Measurements from ENCODE around the gene SLF2.

Gene SLF2

DNA sequence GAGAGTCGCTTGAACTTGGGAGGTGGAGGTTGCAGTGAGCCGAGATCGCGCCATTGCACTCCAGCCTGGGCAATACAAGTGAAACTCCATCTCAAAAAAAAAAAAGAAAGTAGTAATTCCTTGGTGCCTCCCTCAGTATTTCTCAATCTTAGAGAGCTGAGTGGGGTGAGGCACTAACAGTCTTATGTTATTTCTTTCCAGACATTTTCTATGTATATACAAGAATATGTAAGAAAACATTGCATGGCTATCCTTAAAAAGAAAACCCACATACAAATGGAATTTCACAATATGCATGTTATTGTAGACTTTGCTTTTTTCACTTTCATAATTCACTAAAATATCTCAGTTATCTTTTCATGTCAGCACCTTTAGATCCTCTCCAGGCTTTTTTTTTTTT is 13.6 kb upstream of the SLF2 start:
- no peak overlapping the region for H3K27ac ChIP-seq (ENCODE audit: low read depth, low read length)
- no peaks in the 10 kb centered on the region for H3K9me3 ChIP-seq (ENCODE audit: control insufficient read depth in 1 of 2, low read length in 2 of 2)
- H3K9ac ChIP-seq (ENCODE audit: low read depth in 1 of 2, low read length in 2 of 2) = no peak overlapping the region
- no peak overlapping the region for H3K4me3 ChIP-seq (ENCODE audit: low read depth in 1 of 2, low read length in 2 of 2)
- H3K36me3 ChIP-seq (ENCODE audit: control insufficient read depth in 1 of 2, insufficient read depth in 2 of 2, low read length in 2 of 2) = no peaks in the 10 kb centered on the region
- H3K4me1 ChIP-seq (ENCODE audit: control insufficient read depth in 1 of 2, insufficient read depth in 2 of 2, low read length in 2 of 2) = peaks cover 4 to 9% of the 10 kb centered on the region in 2 donors
- peaks cover 0 to 7% of the 10 kb centered on the region in 2 donors for H3K27me3 ChIP-seq (ENCODE audit: control insufficient read depth in 1 of 2, insufficient read depth in 2 of 2, low read length in 2 of 2)

DNA sequence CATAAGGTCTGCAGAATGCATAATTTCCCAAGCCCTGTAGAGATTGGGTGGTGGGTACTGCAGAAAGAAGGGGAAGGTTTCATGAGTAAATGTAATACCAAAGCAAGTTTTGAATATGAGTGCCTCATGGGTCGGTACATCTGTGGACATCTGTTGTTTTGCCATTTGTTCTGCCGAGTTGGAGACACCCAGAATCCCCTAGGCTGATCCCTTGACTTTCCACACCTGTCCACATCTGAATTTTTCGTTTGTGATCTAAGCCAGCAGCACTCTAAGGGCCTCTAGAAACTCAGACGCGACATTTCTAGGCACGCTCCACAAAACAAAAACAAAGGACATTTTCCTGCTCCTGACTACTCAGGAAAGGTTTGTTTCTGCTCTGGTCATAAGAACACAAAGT is 11.7 kb upstream of the SLF2 start:
- no peaks in the 10 kb centered on the region for H3K36me3 ChIP-seq (ENCODE audit: control insufficient read depth in 1 of 2, insufficient read depth in 2 of 2, low read length in 2 of 2)
- no peak overlapping the region for H3K4me3 ChIP-seq (ENCODE audit: low read depth in 1 of 2, low read length in 2 of 2)
- no peaks in the 10 kb centered on the region for H3K4me1 ChIP-seq (ENCODE audit: control insufficient read depth in 1 of 2, insufficient read depth in 2 of 2, low read length in 2 of 2)
- H3K9ac ChIP-seq (ENCODE audit: low read depth in 1 of 2, low read length in 2 of 2) = no peak overlapping the region
- H3K27ac ChIP-seq (ENCODE audit: low read depth, low read length) = no peak overlapping the region
- peaks cover 0 to 7% of the 10 kb centered on the region in 2 donors for H3K27me3 ChIP-seq (ENCODE audit: control insufficient read depth in 1 of 2, insufficient read depth in 2 of 2, low read length in 2 of 2)
- H3K9me3 ChIP-seq (ENCODE audit: control insufficient read depth in 1 of 2, low read length in 2 of 2) = no peaks in the 10 kb centered on the region

DNA sequence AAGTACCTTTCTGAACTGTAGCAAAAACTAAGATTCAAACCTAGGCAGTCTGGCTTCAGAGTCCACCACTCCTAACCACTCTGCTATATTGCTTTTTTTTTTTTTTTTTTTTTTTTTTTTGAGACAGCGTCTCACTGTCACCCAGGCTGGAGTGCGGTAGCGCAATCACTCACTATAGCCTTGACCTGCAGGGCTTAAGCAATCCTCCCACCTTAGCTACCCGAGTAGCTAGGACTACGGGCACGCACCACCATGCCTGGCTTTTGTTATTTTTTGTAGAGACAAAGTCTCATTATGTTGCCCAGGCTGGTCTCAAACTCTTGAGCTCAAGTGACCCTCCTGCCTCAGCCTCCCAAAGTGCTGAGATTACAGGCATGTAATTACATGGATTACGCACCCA is 10.1 kb upstream of the SLF2 start:
- H3K27ac ChIP-seq (ENCODE audit: low read depth, low read length) = no peak overlapping the region
- peaks cover 0 to 3% of the 10 kb centered on the region in 2 donors for H3K4me1 ChIP-seq (ENCODE audit: control insufficient read depth in 1 of 2, insufficient read depth in 2 of 2, low read length in 2 of 2)
- H3K27me3 ChIP-seq (ENCODE audit: control insufficient read depth in 1 of 2, insufficient read depth in 2 of 2, low read length in 2 of 2) = peaks cover 0 to 7% of the 10 kb centered on the region in 2 donors
- H3K4me3 ChIP-seq (ENCODE audit: low read depth in 1 of 2, low read length in 2 of 2) = no peak overlapping the region
- no peak overlapping the region for H3K9ac ChIP-seq (ENCODE audit: low read depth in 1 of 2, low read length in 2 of 2)
- no peaks in the 10 kb centered on the region for H3K36me3 ChIP-seq (ENCODE audit: control insufficient read depth in 1 of 2, insufficient read depth in 2 of 2, low read length in 2 of 2)
- no peaks in the 10 kb centered on the region for H3K9me3 ChIP-seq (ENCODE audit: control insufficient read depth in 1 of 2, low read length in 2 of 2)

DNA sequence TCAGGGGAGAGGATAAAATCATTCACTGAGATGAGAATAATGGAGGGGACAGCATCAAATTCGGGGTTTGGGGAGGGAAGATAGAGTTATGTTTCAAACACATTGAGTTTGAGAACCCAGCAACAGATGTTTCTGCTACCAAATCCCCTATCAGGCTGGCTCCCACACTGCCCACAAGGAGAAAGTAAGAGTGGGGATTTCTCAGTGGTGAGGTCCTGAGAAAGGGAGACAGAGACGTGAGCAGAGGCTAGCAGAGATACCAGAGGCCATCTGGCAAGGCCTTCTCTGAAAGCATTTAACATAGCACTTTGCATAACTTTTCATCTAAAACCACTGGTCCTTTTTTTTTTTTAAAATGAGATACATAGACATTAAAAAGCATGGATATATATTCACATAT is 7.8 kb upstream of the SLF2 start:
- Histone ChIP-seq H3K36me3 (ENCODE audit: control insufficient read depth in 1 of 2, insufficient read depth in 2 of 2, low read length in 2 of 2) (no peaks in the 10 kb centered on the region), H3K9me3 (ENCODE audit: control insufficient read depth in 1 of 2, low read length in 2 of 2) (no peaks in the 10 kb centered on the region), H3K27ac (ENCODE audit: low read depth, low read length) (no peak overlapping the region), H3K27me3 (ENCODE audit: control insufficient read depth in 1 of 2, insufficient read depth in 2 of 2, low read length in 2 of 2) (peaks cover 0 to 7% of the 10 kb centered on the region in 2 donors), H3K4me1 (ENCODE audit: control insufficient read depth in 1 of 2, insufficient read depth in 2 of 2, low read length in 2 of 2) (peaks cover 0 to 3% of the 10 kb centered on the region in 2 donors), H3K4me3 (ENCODE audit: low read depth in 1 of 2, low read length in 2 of 2) (no peak overlapping the region), H3K9ac (ENCODE audit: low read depth in 1 of 2, low read length in 2 of 2) (no peak overlapping the region)

DNA sequence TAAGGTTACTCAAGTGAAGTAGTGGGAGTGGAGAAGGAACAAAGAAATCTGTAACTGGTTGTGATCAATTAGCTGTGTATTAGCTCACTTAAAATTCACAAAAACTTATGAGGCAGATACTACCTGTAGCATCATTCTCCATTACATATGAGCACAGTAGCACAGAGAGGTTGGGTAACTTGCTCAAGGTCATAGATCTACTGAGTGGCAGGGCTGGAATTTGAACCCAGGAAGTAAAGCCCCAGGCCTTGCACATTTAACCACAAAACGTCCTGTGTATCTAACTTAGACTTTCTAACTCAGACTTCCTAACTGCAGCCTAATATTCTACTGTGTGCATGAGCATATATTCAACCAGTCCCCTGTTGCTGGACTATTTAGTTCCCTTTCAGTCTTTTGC is 5.6 kb upstream of the SLF2 start:
- Histone ChIP-seq H3K36me3 (ENCODE audit: control insufficient read depth in 1 of 2, insufficient read depth in 2 of 2, low read length in 2 of 2) (no peaks in the 10 kb centered on the region), H3K9ac (ENCODE audit: low read depth in 1 of 2, low read length in 2 of 2) (no peak overlapping the region), H3K4me3 (ENCODE audit: low read depth in 1 of 2, low read length in 2 of 2) (no peak overlapping the region), H3K9me3 (ENCODE audit: control insufficient read depth in 1 of 2, low read length in 2 of 2) (no peaks in the 10 kb centered on the region), H3K27me3 (ENCODE audit: control insufficient read depth in 1 of 2, insufficient read depth in 2 of 2, low read length in 2 of 2) (no peaks in the 10 kb centered on the region), H3K4me1 (ENCODE audit: control insufficient read depth in 1 of 2, insufficient read depth in 2 of 2, low read length in 2 of 2) (peaks cover 6 to 8% of the 10 kb centered on the region in 2 donors), H3K27ac (ENCODE audit: low read depth, low read length) (no peak overlapping the region)

DNA sequence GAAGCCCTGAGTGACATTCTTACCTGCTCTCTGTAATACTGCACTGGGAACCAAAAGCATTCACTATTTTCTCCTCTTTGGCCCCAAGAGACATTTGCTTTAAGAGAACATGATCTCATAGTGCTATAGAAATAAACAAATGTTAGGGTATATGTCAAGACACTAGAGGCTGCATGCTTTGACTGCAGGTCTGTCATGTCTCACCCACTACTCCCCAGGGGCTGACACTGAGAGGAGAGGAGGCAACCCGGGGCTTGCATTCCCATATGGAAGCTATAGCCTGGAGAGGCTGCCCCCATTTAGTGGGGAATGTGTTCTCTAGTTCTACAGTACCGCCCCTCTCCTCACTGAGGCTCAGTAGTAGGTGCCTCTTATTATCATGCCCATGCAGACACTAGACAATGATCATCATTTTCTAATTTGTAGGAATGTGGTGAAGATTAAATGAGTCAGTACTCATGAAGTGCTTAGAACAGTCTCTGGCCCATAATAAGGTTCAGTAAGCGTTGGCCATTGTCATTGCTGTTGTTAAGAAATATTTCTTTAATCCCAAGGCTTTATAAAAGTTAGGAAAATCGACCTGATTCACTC is 4.9 kb upstream of the SLF2 start:
- no peaks in the 10 kb centered on the region for H3K36me3 ChIP-seq (ENCODE audit: control insufficient read depth in 1 of 2, insufficient read depth in 2 of 2, low read length in 2 of 2)
- no peaks in the 10 kb centered on the region for H3K27me3 ChIP-seq (ENCODE audit: control insufficient read depth in 1 of 2, insufficient read depth in 2 of 2, low read length in 2 of 2)
- peaks cover 6 to 8% of the 10 kb centered on the region in 2 donors for H3K4me1 ChIP-seq (ENCODE audit: control insufficient read depth in 1 of 2, insufficient read depth in 2 of 2, low read length in 2 of 2)
- H3K4me3 ChIP-seq (ENCODE audit: low read depth in 1 of 2, low read length in 2 of 2) = no peak overlapping the region
- H3K9me3 ChIP-seq (ENCODE audit: control insufficient read depth in 1 of 2, low read length in 2 of 2) = no peaks in the 10 kb centered on the region
- no peak overlapping the region for H3K27ac ChIP-seq (ENCODE audit: low read depth, low read length)
- no peak overlapping the region for H3K9ac ChIP-seq (ENCODE audit: low read depth in 1 of 2, low read length in 2 of 2)

DNA sequence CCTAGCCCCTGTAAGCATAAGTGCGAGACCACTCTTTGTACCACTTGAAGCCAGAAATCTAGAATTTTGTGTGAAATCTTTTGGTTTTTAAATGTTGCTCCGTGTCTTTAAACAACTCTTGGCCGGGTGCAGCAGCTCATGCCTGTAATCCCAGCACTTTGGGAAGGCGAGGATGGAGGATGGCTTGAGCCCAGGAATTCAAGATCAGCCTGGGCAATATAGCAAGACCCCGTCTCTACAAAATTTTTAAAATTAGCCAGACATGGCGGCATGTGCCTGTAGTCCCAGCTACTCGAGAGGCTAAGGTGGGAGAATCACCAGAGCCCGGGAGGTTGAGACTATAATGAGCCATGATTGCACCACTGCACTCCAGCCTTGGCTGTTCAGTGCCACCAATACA is 4.4 kb upstream of the SLF2 start:
- H3K4me1 ChIP-seq (ENCODE audit: control insufficient read depth in 1 of 2, insufficient read depth in 2 of 2, low read length in 2 of 2) = peaks cover 6 to 9% of the 10 kb centered on the region in 2 donors
- no peak overlapping the region for H3K4me3 ChIP-seq (ENCODE audit: low read depth in 1 of 2, low read length in 2 of 2)

DNA sequence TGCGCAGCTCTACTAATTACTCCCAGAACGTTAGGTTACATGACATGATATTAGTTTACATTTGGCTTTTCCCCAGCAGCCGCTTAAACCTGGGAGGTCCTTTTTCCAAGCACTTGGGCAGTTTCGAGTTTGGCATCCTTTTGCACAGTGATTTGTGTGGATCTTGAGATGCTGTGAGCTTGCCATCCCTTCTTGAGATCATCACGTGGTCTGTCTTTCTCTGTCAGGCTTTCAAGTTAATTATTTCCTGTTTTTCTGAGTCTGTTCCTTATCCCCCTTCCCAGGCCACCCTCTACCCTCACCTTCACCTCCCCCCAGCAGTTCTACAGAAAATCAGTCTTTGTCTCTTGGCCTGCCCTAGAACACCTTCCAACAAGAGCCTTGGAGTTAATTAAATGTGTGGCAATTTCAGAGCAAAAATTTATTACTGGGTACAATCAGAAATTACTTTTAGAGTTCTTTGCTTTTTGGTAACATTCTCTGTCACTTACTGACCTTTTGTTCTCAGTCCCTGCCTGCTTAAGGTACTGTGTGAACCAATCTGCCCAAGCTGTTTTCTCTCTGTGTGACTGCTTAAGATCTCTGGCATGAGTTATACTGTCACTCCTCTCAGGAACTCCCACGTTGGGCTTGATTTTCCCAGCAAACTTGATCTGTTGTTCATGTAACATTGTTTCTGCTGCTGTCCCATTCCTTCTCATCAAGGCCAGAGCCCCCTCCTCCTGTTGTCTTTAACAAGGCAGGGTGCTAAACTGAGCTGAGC is 3.1 kb upstream of the SLF2 start:
- no peak overlapping the region for H3K27ac ChIP-seq (ENCODE audit: low read depth, low read length)

More for the DNA sequence above, 4.4 kb upstream of the SLF2 start:
- no peak overlapping the region for H3K27ac ChIP-seq (ENCODE audit: low read depth, low read length)
- H3K27me3 ChIP-seq (ENCODE audit: control insufficient read depth in 1 of 2, insufficient read depth in 2 of 2, low read length in 2 of 2) = no peaks in the 10 kb centered on the region
- no peaks in the 10 kb centered on the region for H3K9me3 ChIP-seq (ENCODE audit: control insufficient read depth in 1 of 2, low read length in 2 of 2)
- no peak overlapping the region for H3K9ac ChIP-seq (ENCODE audit: low read depth in 1 of 2, low read length in 2 of 2)
- H3K36me3 ChIP-seq (ENCODE audit: control insufficient read depth in 1 of 2, insufficient read depth in 2 of 2, low read length in 2 of 2) = no peaks in the 10 kb centered on the region

DNA sequence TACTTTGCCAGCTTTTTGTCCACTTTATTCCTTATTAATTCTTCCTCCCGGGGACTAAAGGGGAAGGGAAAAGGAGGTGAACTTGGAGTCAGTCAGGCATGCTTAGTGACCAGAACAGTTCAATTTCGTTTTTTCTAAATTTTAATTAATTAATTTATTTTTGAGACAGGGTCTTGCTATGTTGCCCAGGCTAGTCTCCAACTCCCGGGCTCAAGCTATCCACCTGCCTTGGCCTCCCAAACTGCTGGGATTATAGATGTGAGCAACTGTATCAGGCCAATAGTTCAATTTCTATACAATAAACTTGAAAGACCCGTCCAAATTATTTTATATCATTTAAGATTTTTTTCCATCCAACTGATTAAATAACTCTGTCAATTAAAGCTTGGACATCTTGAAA is 1.3 kb upstream of the SLF2 start:
- Histone ChIP-seq H3K27me3 (ENCODE audit: control insufficient read depth in 1 of 2, insufficient read depth in 2 of 2, low read length in 2 of 2) (no peaks in the 10 kb centered on the region), H3K27ac (ENCODE audit: low read depth, low read length) (no peak overlapping the region), H3K4me3 (ENCODE audit: low read depth in 1 of 2, low read length in 2 of 2) (no peak overlapping the region), H3K4me1 (ENCODE audit: control insufficient read depth in 1 of 2, insufficient read depth in 2 of 2, low read length in 2 of 2) (peaks cover 21 to 23% of the 10 kb centered on the region in 2 donors), H3K36me3 (ENCODE audit: control insufficient read depth in 1 of 2, insufficient read depth in 2 of 2, low read length in 2 of 2) (peaks cover 0 to under 1% of the 10 kb centered on the region in 2 donors), H3K9ac (ENCODE audit: low read depth in 1 of 2, low read length in 2 of 2) (no peak overlapping the region), H3K9me3 (ENCODE audit: control insufficient read depth in 1 of 2, low read length in 2 of 2) (no peaks in the 10 kb centered on the region)

More for the DNA sequence above, 3.1 kb upstream of the SLF2 start:
- H3K4me1 ChIP-seq (ENCODE audit: control insufficient read depth in 1 of 2, insufficient read depth in 2 of 2, low read length in 2 of 2) = peaks cover 18 to 22% of the 10 kb centered on the region in 2 donors
- H3K9me3 ChIP-seq (ENCODE audit: control insufficient read depth in 1 of 2, low read length in 2 of 2) = no peaks in the 10 kb centered on the region
- H3K4me3 ChIP-seq (ENCODE audit: low read depth in 1 of 2, low read length in 2 of 2) = no peak overlapping the region
- no peaks in the 10 kb centered on the region for H3K36me3 ChIP-seq (ENCODE audit: control insufficient read depth in 1 of 2, insufficient read depth in 2 of 2, low read length in 2 of 2)
- no peaks in the 10 kb centered on the region for H3K27me3 ChIP-seq (ENCODE audit: control insufficient read depth in 1 of 2, insufficient read depth in 2 of 2, low read length in 2 of 2)
- no peak overlapping the region for H3K9ac ChIP-seq (ENCODE audit: low read depth in 1 of 2, low read length in 2 of 2)

DNA sequence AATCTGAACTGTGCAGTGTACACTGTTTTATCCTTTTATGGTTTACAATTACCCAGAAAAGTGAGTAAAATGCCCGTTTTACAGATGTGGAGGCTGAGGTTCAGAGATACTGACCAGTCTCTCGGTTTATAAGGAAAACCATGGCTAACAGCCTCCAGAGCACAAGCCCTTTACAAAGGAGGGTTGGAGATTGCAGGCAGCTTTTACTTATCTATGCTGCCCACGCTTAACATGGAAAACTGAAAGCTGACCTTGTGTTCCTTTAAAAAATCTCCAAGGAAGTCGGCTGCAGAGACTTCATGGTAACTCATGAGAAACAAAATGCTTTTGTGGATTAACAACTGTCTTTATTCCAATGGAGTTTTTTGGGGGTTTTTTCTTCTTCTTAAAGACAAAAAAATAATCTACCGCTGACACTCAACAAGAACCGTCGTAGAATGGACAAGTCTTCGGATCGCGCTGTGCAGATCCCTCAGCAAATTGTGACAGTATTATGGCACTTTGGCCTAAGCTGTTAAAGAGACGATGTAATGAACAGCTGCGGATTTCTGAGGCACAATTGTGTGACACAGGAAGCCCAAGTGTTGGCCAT is 654 bp upstream of the SLF2 start:
- Histone ChIP-seq H3K27me3 (ENCODE audit: control insufficient read depth in 1 of 2, insufficient read depth in 2 of 2, low read length in 2 of 2) (no peaks in the 10 kb centered on the region), H3K9me3 (ENCODE audit: control insufficient read depth in 1 of 2, low read length in 2 of 2) (no peaks in the 10 kb centered on the region), H3K4me1 (ENCODE audit: control insufficient read depth in 1 of 2, insufficient read depth in 2 of 2, low read length in 2 of 2) (peaks cover 21 to 23% of the 10 kb centered on the region in 2 donors), H3K4me3 (ENCODE audit: low read depth in 1 of 2, low read length in 2 of 2) (peak overlapping the region; percentile 79 to 92), H3K27ac (ENCODE audit: low read depth, low read length) (peak overlapping the region; percentile 86), H3K9ac (ENCODE audit: low read depth in 1 of 2, low read length in 2 of 2) (peak overlapping the region; percentile 68 to 76), H3K36me3 (ENCODE audit: control insufficient read depth in 1 of 2, insufficient read depth in 2 of 2, low read length in 2 of 2) (peaks cover 0 to 7% of the 10 kb centered on the region in 2 donors)

Measured in duodenal mucosa (tissue), 2 donors.